HepG2 (cell line): ENCODE measurements around the gene PCIF1. TPM values are rescaled to one million over a fixed set of nuclear protein-coding genes. Genes with fewer than 3 reads are reported as not detected.

Experiments used
- CENPT ChIP-seq: sonication (generic); formaldehyde crosslinking; IDR thresholded peaks from 2 replicates; pipeline ENCODE4 v1.8.0; 2022; ENCODE audit warnings: low read depth, mild to moderate bottlenecking, moderate library complexity, missing genetic modification reagents
- EZH2 ChIP-seq: conservative IDR thresholded peaks from 2 replicates; pipeline ENCODE4 v1.6.1; 2012; ENCODE audit warnings: mild to moderate bottlenecking, low read depth, low read length, moderate library complexity
- GATAD2A ChIP-seq: IDR thresholded peaks from 2 replicates; pipeline ENCODE4 v1.6.1; 2016
- HMGXB4 ChIP-seq, 2 experiments: sonication (generic) in 1 of 2; formaldehyde crosslinking in 1 of 2; IDR thresholded peaks; 2 replicates each; pipeline versions ENCODE4 v1.4.0 to v1.6.1; 2018 to 2020; ENCODE audit warnings: missing genetic modification reagents in 2 of 2, borderline replicate concordance in 1 of 2, low read depth in 1 of 2, mild to moderate bottlenecking in 1 of 2, missing biosample characterization in 1 of 2
- KDM2A ChIP-seq: sonication (generic); formaldehyde crosslinking; IDR thresholded peaks from 2 replicates; pipeline ENCODE4 v1.4.0; 2020; ENCODE audit warnings: low read depth, missing genetic modification reagents, borderline replicate concordance
- KDM6A ChIP-seq: IDR thresholded peaks from 2 replicates; pipeline ENCODE4 v1.6.1; 2016; ENCODE audit warnings: low read depth
- MIXL1 ChIP-seq: IDR thresholded peaks from 2 replicates; pipeline ENCODE4 v1.6.1; 2016
- NR2F1 ChIP-seq, 2 experiments: fragments of 450-650 bp in 1 of 2; formaldehyde crosslinking in 1 of 2; IDR thresholded peaks; 2 replicates each; pipeline versions ENCODE4 v1.5.0 to v1.6.1; 2016 to 2020; ENCODE audit warnings: mild to moderate bottlenecking in 1 of 2, missing compliant biosample characterization in 1 of 2, missing genetic modification reagents in 1 of 2, moderate library complexity in 1 of 2
- PCBP1 ChIP-seq: fragments of 200-400 bp; formaldehyde crosslinking; IDR thresholded peaks from 2 replicates; pipeline ENCODE4 v1.6.1; 2017; ENCODE audit warnings: mild to moderate bottlenecking, low read depth, low read length, borderline replicate concordance
- SMAD9 ChIP-seq: sonication (generic); formaldehyde crosslinking; IDR thresholded peaks from 2 replicates; pipeline ENCODE4 v1.5.1; 2020; ENCODE audit warnings: mild to moderate bottlenecking, missing genetic modification reagents
- THAP7 ChIP-seq: sonication (generic); formaldehyde crosslinking; IDR thresholded peaks from 2 replicates; pipeline ENCODE4 v1.8.1; 2023; ENCODE audit warnings: mild to moderate bottlenecking, missing genetic modification reagents
- ZNF510 ChIP-seq: sonication (generic); formaldehyde crosslinking; IDR thresholded peaks from 2 replicates; pipeline ENCODE4 v1.4.0; 2020; ENCODE audit warnings: low read depth, mild to moderate bottlenecking, missing genetic modification reagents
- ZNF547 ChIP-seq: sonication (generic); formaldehyde crosslinking; IDR thresholded peaks from 2 replicates; pipeline ENCODE4 v1.5.1; 2020; ENCODE audit warnings: mild to moderate bottlenecking, missing genetic modification reagents
- ZNF720 ChIP-seq: sonication (generic); formaldehyde crosslinking; IDR thresholded peaks from 2 replicates; pipeline ENCODE4 v1.4.0; 2020; ENCODE audit warnings: missing genetic modification reagents
- ZNF724P ChIP-seq: sonication (generic); formaldehyde crosslinking; IDR thresholded peaks from 2 replicates; pipeline ENCODE4 v1.8.0; 2022; ENCODE audit warnings: missing genetic modification reagents, borderline replicate concordance
- ZNF770 ChIP-seq: sonication (generic); formaldehyde crosslinking; IDR thresholded peaks from 2 replicates; pipeline ENCODE4 v1.5.0; 2020; ENCODE audit warnings: mild to moderate bottlenecking, missing genetic modification reagents
- ZNF776 ChIP-seq: sonication (generic); formaldehyde crosslinking; IDR thresholded peaks from 2 replicates; pipeline ENCODE4 v1.4.0; 2020; ENCODE audit warnings: mild to moderate bottlenecking, missing genetic modification reagents
- ZNF780A ChIP-seq: sonication (generic); formaldehyde crosslinking; IDR thresholded peaks from 2 replicates; pipeline ENCODE4 v1.8.0; 2022; ENCODE audit warnings: mild to moderate bottlenecking, missing genetic modification reagents, moderate library complexity
- ZNF83 ChIP-seq: sonication (generic); formaldehyde crosslinking; IDR thresholded peaks from 2 replicates; pipeline ENCODE4 v1.4.0; 2020; ENCODE audit warnings: missing genetic modification reagents, mild to moderate bottlenecking, borderline replicate concordance
- ZNF879 ChIP-seq: sonication (generic); formaldehyde crosslinking; IDR thresholded peaks from 2 replicates; pipeline ENCODE4 v1.8.1; 2023; ENCODE audit warnings: missing genetic modification reagents
- ZSCAN29 ChIP-seq: sonication (generic); formaldehyde crosslinking; conservative IDR thresholded peaks from 2 replicates; pipeline ENCODE4 v1.4.0; 2020; ENCODE audit warnings: mild to moderate bottlenecking, missing genetic modification reagents
- polyA plus RNA-seq, 8 experiments: library from polyadenylated mRNA; depleted of rRNA in 3 of 8; stranded (reverse) in 7 of 8; unstranded in 1 of 8; fragments of >200 nt; fragmentation: Illumina TruSeq in 4 of 8; extraction: Trizol in 4 of 8; gene quantifications; 2 replicates each; pipeline versions ENCODE4 v1.2.1 to v1.2.3, GENCODE V29; 2011 to 2016; ENCODE audit warnings: low read depth in 4 of 8, missing spikeins in 1 of 8, mixed read lengths in 1 of 8; ENCODE audit not compliant: insufficient read depth in 1 of 8
- total RNA-seq, 5 experiments: library from RNA; depleted of rRNA; stranded (reverse); fragments of >200 nt; fragmentation: Illumina TruSeq; extraction: Trizol; gene quantifications; 2 replicates each; pipeline ENCODE4 v1.2.3, GENCODE V29; 2016; ENCODE audit warnings: low read depth in 1 of 5
- TF ChIP-seq, protein P1 (sequence below): conservative IDR thresholded peaks from 2 replicates; pipeline ENCODE4 v1.6.1; 2018; ENCODE audit warnings: missing genetic modification reagents
- TF ChIP-seq, protein P2 (sequence below): sonication (generic); formaldehyde crosslinking; IDR thresholded peaks from 2 replicates; pipeline ENCODE4 v1.4.0; 2020; ENCODE audit warnings: mild to moderate bottlenecking, missing genetic modification reagents

Gene PCIF1
- total and polyA plus RNA-seq, 2 of the 13 experiments (the other 11 are each of a cell fraction or from before 2014, with no cell fraction given): 20.9 to 24.4 TPM

- TF ChIP-seq, protein P1, sequence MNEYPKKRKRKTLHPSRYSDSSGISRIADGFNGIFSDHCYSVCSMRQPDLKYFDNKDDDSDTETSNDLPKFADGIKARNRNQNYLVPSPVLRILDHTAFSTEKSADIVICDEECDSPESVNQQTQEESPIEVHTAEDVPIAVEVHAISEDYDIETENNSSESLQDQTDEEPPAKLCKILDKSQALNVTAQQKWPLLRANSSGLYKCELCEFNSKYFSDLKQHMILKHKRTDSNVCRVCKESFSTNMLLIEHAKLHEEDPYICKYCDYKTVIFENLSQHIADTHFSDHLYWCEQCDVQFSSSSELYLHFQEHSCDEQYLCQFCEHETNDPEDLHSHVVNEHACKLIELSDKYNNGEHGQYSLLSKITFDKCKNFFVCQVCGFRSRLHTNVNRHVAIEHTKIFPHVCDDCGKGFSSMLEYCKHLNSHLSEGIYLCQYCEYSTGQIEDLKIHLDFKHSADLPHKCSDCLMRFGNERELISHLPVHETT: no peak
- TF ChIP-seq KDM6A (CRISPR knock-in tag) (no peak), ZNF83 (CRISPR knock-in tag) (no peak; the same call in 1 of the 2 replicates), CENPT (no peak; the same call in 1 of the 2 replicates), ZNF724P (CRISPR knock-in tag) (peak; percentile 26; the same call in 1 of the 2 replicates), ZNF547 (CRISPR knock-in tag) (no peak), MIXL1 (CRISPR knock-in tag) (no peak; the same call in 1 of the 2 replicates), ZNF879 (CRISPR knock-in tag) (no peak; the same call in 1 of the 2 replicates), KDM2A (CRISPR knock-in tag) (0 out of 2 replicates have a peak, but pooled peaks have one; percentile 0), SMAD9 (no peak), ZNF780A (CRISPR knock-in tag) (no peak; the same call in 1 of the 2 replicates), ZNF770 (CRISPR knock-in tag) (peak; percentile 21; the same call in 1 of the 2 replicates), ZSCAN29 (CRISPR knock-in tag) (peak; percentile 89), PCBP1 (no peak), NR2F1 (CRISPR knock-in tag; IDR thresholded peaks at IDR 0.05) (no peak), HMGXB4 (CRISPR knock-in tag; IDR thresholded peaks at IDR 0.05; ENCODE audit: borderline replicate concordance in 1 of 2, low read depth in 1 of 2) (peak in 1 of 2 experiments; percentile 86; a peak in 3 of 4 replicates), GATAD2A (CRISPR knock-in tag) (peak; percentile 35; the same call in 1 of the 2 replicates), ZNF776 (no peak; the same call in 1 of the 2 replicates), ZNF720 (CRISPR knock-in tag) (no peak), EZH2 (no peak), ZNF510 (CRISPR knock-in tag) (peak; percentile 85; the same call in 1 of the 2 replicates), THAP7 (CRISPR knock-in tag) (no peak)
- TF ChIP-seq, protein P2, sequence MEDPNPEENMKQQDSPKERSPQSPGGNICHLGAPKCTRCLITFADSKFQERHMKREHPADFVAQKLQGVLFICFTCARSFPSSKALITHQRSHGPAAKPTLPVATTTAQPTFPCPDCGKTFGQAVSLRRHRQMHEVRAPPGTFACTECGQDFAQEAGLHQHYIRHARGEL (CRISPR knock-in tag): no peak; the same call in 1 of the 2 replicates
Observed at GRCh38 chr20:45934046-45934585, 367 bp upstream of the PCIF1 start (continued).
